Lower leg skin (tissue), 3 donors: ENCODE data around the gene ERC2.

Source experiments
- CTCF ChIP-seq, 3 donors: fragments of 450-650 bp; IDR thresholded peaks; one replicate each; pipeline ENCODE4 v1.5.1; 2016; ENCODE audit warnings: antibody characterized with exemption in 3 of 3, mild to moderate bottlenecking in 3 of 3, moderate library complexity in 2 of 3
- POLR2A ChIP-seq, 2 donors: fragments of 450-650 bp; IDR thresholded peaks; one replicate each; pipeline ENCODE4 v1.6.1; 2016 to 2017; ENCODE audit warnings: antibody characterized with exemption in 2 of 2, mild to moderate bottlenecking in 1 of 2, moderate library complexity in 1 of 2

- TF ChIP-seq CTCF (IDR thresholded peaks at IDR 0.05) (no peak), POLR2A (IDR thresholded peaks at IDR 0.05) (no peak)
Measured at GRCh38 chr3:55526332-55527030, 941.8 kb downstream of the ERC2 start.
